Effector memory CD4-positive, alpha-beta T cell (primary cell): Measurements from ENCODE around the gene KLKB1.
"Not testable (repeated sequence)": the region's sequence is repeated elsewhere in the genome, so short reads cannot be mapped to it uniquely, and the experiment has no call there.

Experiments
- DNase-seq, 3 donors: peaks; one replicate each; pipeline ENCODE4 v3.0.0-alpha.2; 2020
- H3K27ac ChIP-seq: 2 replicates; pipeline ENCODE4 v1.7.0; 2013; ENCODE audit warnings: mild to moderate bottlenecking, low read length, moderate library complexity; ENCODE audit not compliant: insufficient read depth, poor library complexity, severe bottlenecking
- H3K27me3 ChIP-seq: replicated peaks from 2 replicates; pipeline ENCODE4 v1.7.0; 2013; ENCODE audit warnings: mild to moderate bottlenecking, low read length; ENCODE audit not compliant: insufficient read depth, control insufficient read depth, poor library complexity, severe bottlenecking
- H3K36me3 ChIP-seq: 2 replicates; pipeline ENCODE4 v1.7.0; 2013; ENCODE audit warnings: mild to moderate bottlenecking, low read length, moderate library complexity; ENCODE audit not compliant: control insufficient read depth, insufficient read depth
- H3K4me1 ChIP-seq: 2 replicates; pipeline ENCODE4 v1.7.0; 2013; ENCODE audit warnings: low read length, mild to moderate bottlenecking; ENCODE audit not compliant: control insufficient read depth, insufficient read depth, poor library complexity, severe bottlenecking
- H3K4me3 ChIP-seq: 2 replicates; pipeline ENCODE4 v1.7.0; 2013; ENCODE audit warnings: low read length, low read depth, mild to moderate bottlenecking; ENCODE audit not compliant: insufficient read depth, poor library complexity, severe bottlenecking
- H3K9me3 ChIP-seq: 2 replicates; pipeline ENCODE4 v1.7.0; 2013; ENCODE audit warnings: mild to moderate bottlenecking, low read length, moderate library complexity; ENCODE audit not compliant: control insufficient read depth

The KLKB1 gene

GRCh38 chr4:186225848-186226247, 1.5 kb upstream of the KLKB1 start:
- Histone ChIP-seq H3K9me3 (no peaks in the 10 kb centered on the region), H3K27me3 (no peaks in the 10 kb centered on the region), H3K27ac (no peak overlapping the region), H3K4me1 (no peaks in the 10 kb centered on the region), H3K4me3 (no peak overlapping the region), H3K36me3 (no peaks in the 10 kb centered on the region)
- DNase-seq, result no peak

GRCh38 chr4:186226521-186227189, 652 bp upstream of the KLKB1 start:
- Histone ChIP-seq H3K27me3 (no peaks in the 10 kb centered on the region), H3K4me3 (no peak overlapping the region), H3K36me3 (no peaks in the 10 kb centered on the region), H3K4me1 (no peaks in the 10 kb centered on the region), H3K27ac (no peak overlapping the region), H3K9me3 (no peaks in the 10 kb centered on the region)
- no peak for DNase-seq

GRCh38 chr4:186227744-186228513, 622 bp downstream of the KLKB1 start:
- H3K36me3 ChIP-seq, result no peaks in the 10 kb centered on the region
- H3K4me1 ChIP-seq, result no peaks in the 10 kb centered on the region
- H3K4me3 ChIP-seq, result no peak overlapping the region
- DNase-seq, result no peak
- H3K27ac ChIP-seq, result no peak overlapping the region
- no peaks in the 10 kb centered on the region for H3K9me3 ChIP-seq
- no peaks in the 10 kb centered on the region for H3K27me3 ChIP-seq

- Histone ChIP-seq H3K27ac (no peak overlapping the region), H3K4me3 (no peak overlapping the region), H3K4me1 (no peaks in the 10 kb centered on the region), H3K9me3 (no peaks in the 10 kb centered on the region), H3K36me3 (no peaks in the 10 kb centered on the region), H3K27me3 (no peaks in the 10 kb centered on the region)
- DNase-seq, result no peak
These were observed 1.2 kb downstream of the KLKB1 start for GRCh38 chr4:186228514-186228894.

GRCh38 chr4:186234367-186234766, 7.1 kb downstream of the KLKB1 start:
- Histone ChIP-seq H3K36me3 (no peaks in the 10 kb centered on the region), H3K9me3 (no peaks in the 10 kb centered on the region), H3K4me3 (no peak overlapping the region), H3K4me1 (no peaks in the 10 kb centered on the region), H3K27me3 (no peaks in the 10 kb centered on the region), H3K27ac (no peak overlapping the region)
- DNase-seq, result no peak

GRCh38 chr4:186236126-186236525, 8.8 kb downstream of the KLKB1 start:
- Histone ChIP-seq H3K4me1 (no peaks in the 10 kb centered on the region), H3K27ac (no peak overlapping the region), H3K9me3 (no peaks in the 10 kb centered on the region), H3K36me3 (no peaks in the 10 kb centered on the region), H3K27me3 (no peaks in the 10 kb centered on the region), H3K4me3 (no peak overlapping the region)
- DNase-seq, result no peak

- Histone ChIP-seq H3K4me1 (no peaks in the 10 kb centered on the region), H3K27ac (no peak overlapping the region), H3K36me3 (no peaks in the 10 kb centered on the region), H3K27me3 (no peaks in the 10 kb centered on the region), H3K4me3 (no peak overlapping the region), H3K9me3 (no peaks in the 10 kb centered on the region)
- no peak for DNase-seq
These were observed 13.1 kb downstream of the KLKB1 start for GRCh38 chr4:186240452-186240847.

- H3K9me3 ChIP-seq, result no peaks in the 10 kb centered on the region
- H3K4me3 ChIP-seq, result no peak overlapping the region
- H3K36me3 ChIP-seq, result no peaks in the 10 kb centered on the region
- no peaks in the 10 kb centered on the region for H3K4me1 ChIP-seq
- DNase-seq, result no peak
- H3K27me3 ChIP-seq, result no peaks in the 10 kb centered on the region
- H3K27ac ChIP-seq, result no peak overlapping the region
These were observed 13.7 kb downstream of the KLKB1 start for GRCh38 chr4:186240848-186241491.

- no peak for DNase-seq
- no peak overlapping the region for H3K4me3 ChIP-seq
- no peaks in the 10 kb centered on the region for H3K27me3 ChIP-seq
- no peaks in the 10 kb centered on the region for H3K4me1 ChIP-seq
- no peaks in the 10 kb centered on the region for H3K36me3 ChIP-seq
- H3K27ac ChIP-seq, result no peak overlapping the region
- H3K9me3 ChIP-seq, result no peaks in the 10 kb centered on the region
These were observed 14.3 kb downstream of the KLKB1 start for GRCh38 chr4:186241616-186242015.

- not testable (repeated sequence) for DNase-seq, H3K27me3 ChIP-seq, H3K4me1 ChIP-seq
These were observed 14.7 kb downstream of the KLKB1 start for GRCh38 chr4:186242031-186242430.

More at GRCh38 chr4:186242031-186242430, 14.7 kb downstream of the KLKB1 start:
- H3K27ac ChIP-seq, H3K4me3 ChIP-seq, H3K9me3 ChIP-seq, H3K36me3 ChIP-seq: not testable (repeated sequence)
